DND-41 (cell line): Measurements from ENCODE around the gene DNAJC5.

Experiments used
- ATAC-seq: fragments of 200-7000 bp; cut with Tn5 transposase; 3 replicates; pipeline ENCODE4 v1.9.1; 2021; ENCODE audit warnings: low read depth; ENCODE audit not compliant: insufficient read depth
- DNase-seq: peaks from one replicate; pipeline ENCODE4 v3.0.0-alpha.2; 2020
- H2AFZ ChIP-seq: 2 replicates; pipeline ENCODE4 v1.6.0; 2012; ENCODE audit warnings: low read depth, low read length
- H3K27ac ChIP-seq: 2 replicates; pipeline ENCODE4 v1.5.1; 2012; ENCODE audit warnings: low read length, inconsistent platforms
- H3K27me3 ChIP-seq: fragments of 200-600 bp; sonication (generic); 2 replicates; pipeline ENCODE4 v1.6.0; 2012; ENCODE audit warnings: low read length, mild to moderate bottlenecking, inconsistent platforms; ENCODE audit not compliant: insufficient read depth, poor library complexity
- H3K36me3 ChIP-seq: 2 replicates; pipeline ENCODE4 v1.5.1; 2012; ENCODE audit warnings: low read length, inconsistent platforms; ENCODE audit not compliant: insufficient read depth
- H3K4me1 ChIP-seq: 2 replicates; pipeline ENCODE4 v1.5.1; 2012; ENCODE audit warnings: mild to moderate bottlenecking, low read length; ENCODE audit not compliant: insufficient read depth
- H3K4me2 ChIP-seq: 2 replicates; pipeline ENCODE4 v1.6.0; 2012; ENCODE audit warnings: mild to moderate bottlenecking, moderate library complexity, low read length, inconsistent platforms; ENCODE audit not compliant: insufficient read depth
- H3K4me3 ChIP-seq, 2 experiments: fragments of 200-600 bp in 1 of 2; shearing (Covaris generic) in 1 of 2; 2 replicates each; pipeline ENCODE4 v1.5.1; 2012 to 2016; ENCODE audit warnings: inconsistent platforms in 2 of 2, low read length in 2 of 2, mild to moderate bottlenecking in 2 of 2, low read depth in 1 of 2, moderate library complexity in 1 of 2
- H3K79me2 ChIP-seq: 2 replicates; pipeline ENCODE4 v1.6.0; 2012; ENCODE audit warnings: low read length, inconsistent platforms; ENCODE audit not compliant: insufficient read depth
- H3K9ac ChIP-seq: 2 replicates; pipeline ENCODE4 v1.6.0; 2012; ENCODE audit warnings: low read depth, mild to moderate bottlenecking, inconsistent platforms, low read length, moderate library complexity
- H3K9me3 ChIP-seq: 2 replicates; pipeline ENCODE4 v1.5.1; 2012; ENCODE audit warnings: low read length, moderate library complexity, mild to moderate bottlenecking, inconsistent platforms; ENCODE audit not compliant: insufficient read depth, severe bottlenecking
- H4K20me1 ChIP-seq: 2 replicates; pipeline ENCODE4 v1.6.0; 2012; ENCODE audit warnings: low read length; ENCODE audit not compliant: insufficient read depth
- CTCF ChIP-seq: IDR thresholded peaks from 2 replicates; pipeline ENCODE4 v1.5.1; 2012; ENCODE audit warnings: borderline replicate concordance, low read length, moderate library complexity, mild to moderate bottlenecking; ENCODE audit not compliant: poor library complexity, severe bottlenecking; ENCODE audit errors: extremely low read depth
- EZH2 ChIP-seq: IDR thresholded peaks from 3 replicates; pipeline ENCODE4 v1.6.1; 2012; ENCODE audit warnings: borderline replicate concordance, low read depth, mild to moderate bottlenecking, moderate library complexity, low read length, inconsistent platforms; ENCODE audit not compliant: severe bottlenecking

The DNAJC5 gene

GRCh38 chr20:63861981-63862901 lies 32.7 kb upstream of the DNAJC5 start:
- H3K9ac ChIP-seq: no peak overlapping the region
- H4K20me1 ChIP-seq: peaks cover 18% of the 10 kb centered on the region
- H3K4me3 ChIP-seq: no peak overlapping the region
- no peak overlapping the region for H2AFZ ChIP-seq
- H3K9me3 ChIP-seq: no peaks in the 10 kb centered on the region
- H3K4me2 ChIP-seq: no peak overlapping the region
- H3K36me3 ChIP-seq: peaks cover 27% of the 10 kb centered on the region
- no peak for TF ChIP-seq EZH2
- no peak for TF ChIP-seq CTCF
- peaks cover 45% of the 10 kb centered on the region for H3K4me1 ChIP-seq
- no peak overlapping the region for H3K27ac ChIP-seq
- ATAC-seq (no peak), DNase-seq (no peak)
- H3K79me2 ChIP-seq: peaks cover 37% of the 10 kb centered on the region
- H3K27me3 ChIP-seq: no peaks in the 10 kb centered on the region

GRCh38 chr20:63863021-63863797 lies 31.7 kb upstream of the DNAJC5 start:
- Histone ChIP-seq H3K27ac (peak overlapping the region; percentile 72; the same call in 1 of the 2 replicates), H3K27me3 (no peaks in the 10 kb centered on the region), H2AFZ (no peak overlapping the region), H4K20me1 (peaks cover 17% of the 10 kb centered on the region), H3K79me2 (peaks cover 46% of the 10 kb centered on the region), H3K9ac (peak overlapping the region; percentile 91), H3K36me3 (peaks cover 29% of the 10 kb centered on the region), H3K4me2 (peak overlapping the region; percentile 99), H3K9me3 (no peaks in the 10 kb centered on the region), H3K4me1 (peaks cover 49% of the 10 kb centered on the region), H3K4me3 (peak overlapping the region in 1 of 2 experiments; percentile 97; a peak in 2 of 4 replicates)
- DNase-seq (no peak), ATAC-seq (no peak)
- TF ChIP-seq CTCF (no peak), EZH2 (no peak)

- Histone ChIP-seq H3K4me2 (peak overlapping the region; percentile 99), H3K36me3 (peaks cover 37% of the 10 kb centered on the region), H3K27me3 (no peaks in the 10 kb centered on the region), H3K9ac (peak overlapping the region; percentile 91), H3K9me3 (no peaks in the 10 kb centered on the region), H3K4me3 (peak overlapping the region; percentile 85 to 97), H4K20me1 (peaks cover 14% of the 10 kb centered on the region), H3K79me2 (peaks cover 54% of the 10 kb centered on the region), H3K4me1 (peaks cover 44% of the 10 kb centered on the region), H3K27ac (peak overlapping the region; percentile 72), H2AFZ (peak overlapping the region; percentile 95)
- TF ChIP-seq CTCF (peak; percentile 79), EZH2 (no peak)
- ATAC-seq (peak; percentile 69), DNase-seq (peak; percentile 82)
Observed at GRCh38 chr20:63863798-63864544, 31.0 kb upstream of the DNAJC5 start.
